Fibroblast of skin of left biceps (primary cell): ENCODE results near the gene PACC1.

Source experiments
- DNase-seq, 2 experiments: peaks; one replicate each; pipeline ENCODE4 v3.0.0-alpha.2; 2013; ENCODE audit warnings: low read depth in 2 of 2

PACC1 gene

DNA sequence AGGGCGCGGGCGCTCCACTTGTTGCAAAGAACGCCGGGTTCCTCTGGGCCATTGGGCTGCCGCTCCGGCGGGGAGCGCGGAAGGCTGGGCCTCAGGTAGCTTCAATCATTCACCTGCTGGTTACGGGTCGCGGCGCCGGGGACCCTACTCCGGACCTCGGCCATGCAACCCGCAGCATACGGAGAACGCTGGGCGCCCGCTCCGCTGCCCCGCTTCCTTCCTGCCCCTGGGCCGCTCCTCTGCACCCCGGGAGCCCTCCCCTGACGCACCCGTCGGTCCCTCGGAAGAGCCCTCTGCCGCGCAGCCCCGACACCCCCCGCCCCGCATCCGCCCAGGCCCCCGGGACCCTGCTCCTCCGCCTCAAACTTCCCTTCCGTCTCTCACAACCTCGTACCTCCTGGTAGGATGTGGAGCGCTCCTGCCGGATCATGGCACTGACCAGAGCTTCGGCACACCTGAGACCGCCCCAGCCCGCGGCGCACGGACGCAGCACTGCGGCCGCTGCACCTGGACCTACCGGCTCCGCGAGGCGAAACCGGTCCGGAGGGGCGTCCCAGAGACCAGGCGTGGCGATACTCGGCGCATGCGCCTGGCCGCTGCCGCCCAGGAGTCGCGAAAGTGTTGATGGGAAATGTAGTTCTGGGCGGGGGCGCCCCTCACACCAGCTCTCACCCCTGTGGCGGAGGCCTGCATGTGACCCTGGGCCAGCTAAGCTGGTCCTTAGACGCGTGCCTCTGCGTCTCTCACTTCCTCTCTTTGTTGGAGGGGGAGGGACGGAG, at the start of gene PACC1:
PACC1 (minus strand) TSS at position 559 of the 779 bp plus-strand sequence; CDS start at position 430, 129 bp downstream.
- peak; percentile 45 to 59 for DNase-seq

GRCh38 chr1:212463565-212464285, 49.0 kb upstream of the PACC1 start:
- DNase-seq = no peak

- no peak for DNase-seq
Observed at GRCh38 chr1:212461916-212462660, 47.4 kb upstream of the PACC1 start.

DNA sequence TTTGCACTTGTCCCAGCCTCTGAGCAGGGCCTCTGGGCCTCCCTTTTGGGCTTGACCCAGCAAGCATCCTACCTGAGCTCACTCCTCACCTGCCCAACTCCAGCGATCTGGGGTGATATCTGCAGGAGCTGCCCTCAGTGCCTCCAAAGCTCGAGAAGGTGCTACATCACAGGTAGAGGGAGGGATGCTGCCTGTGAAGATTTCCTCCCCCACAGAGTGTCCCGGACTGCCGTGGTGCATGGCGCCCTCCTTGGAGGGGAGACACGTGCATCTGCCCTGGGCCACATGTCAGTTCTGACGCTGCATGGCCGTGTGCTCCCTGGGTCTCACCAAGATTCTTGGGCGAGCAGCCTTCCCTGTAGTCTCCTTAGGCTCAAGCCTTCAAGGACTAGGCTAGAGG, 45.7 kb upstream of the PACC1 start:
- DNase-seq = no peak

DNA sequence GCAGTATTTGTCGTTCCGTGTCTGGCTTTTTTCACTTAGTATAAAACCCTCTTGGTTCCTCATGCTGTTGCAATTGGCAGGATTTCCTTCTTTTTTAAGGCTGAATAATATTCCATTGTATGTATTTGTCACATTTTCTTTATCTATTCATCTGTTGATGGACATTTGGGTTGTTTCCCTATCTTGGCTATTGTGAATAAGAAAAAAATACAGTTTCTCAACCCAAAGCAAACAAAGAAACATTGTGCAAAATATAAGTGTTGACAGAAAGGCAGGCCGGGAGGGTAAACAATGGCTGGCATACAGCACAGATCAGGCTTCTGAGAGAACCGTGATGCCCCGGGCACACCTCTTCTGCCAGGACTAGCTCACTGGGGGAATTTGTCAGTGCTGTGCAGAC, 45.0 kb upstream of the PACC1 start:
- no peak for DNase-seq

- DNase-seq = no peak
Observed at GRCh38 chr1:212458817-212459216, 44.1 kb upstream of the PACC1 start.

- DNase-seq = no peak
Observed at GRCh38 chr1:212457740-212458338, 43.2 kb upstream of the PACC1 start.

DNA sequence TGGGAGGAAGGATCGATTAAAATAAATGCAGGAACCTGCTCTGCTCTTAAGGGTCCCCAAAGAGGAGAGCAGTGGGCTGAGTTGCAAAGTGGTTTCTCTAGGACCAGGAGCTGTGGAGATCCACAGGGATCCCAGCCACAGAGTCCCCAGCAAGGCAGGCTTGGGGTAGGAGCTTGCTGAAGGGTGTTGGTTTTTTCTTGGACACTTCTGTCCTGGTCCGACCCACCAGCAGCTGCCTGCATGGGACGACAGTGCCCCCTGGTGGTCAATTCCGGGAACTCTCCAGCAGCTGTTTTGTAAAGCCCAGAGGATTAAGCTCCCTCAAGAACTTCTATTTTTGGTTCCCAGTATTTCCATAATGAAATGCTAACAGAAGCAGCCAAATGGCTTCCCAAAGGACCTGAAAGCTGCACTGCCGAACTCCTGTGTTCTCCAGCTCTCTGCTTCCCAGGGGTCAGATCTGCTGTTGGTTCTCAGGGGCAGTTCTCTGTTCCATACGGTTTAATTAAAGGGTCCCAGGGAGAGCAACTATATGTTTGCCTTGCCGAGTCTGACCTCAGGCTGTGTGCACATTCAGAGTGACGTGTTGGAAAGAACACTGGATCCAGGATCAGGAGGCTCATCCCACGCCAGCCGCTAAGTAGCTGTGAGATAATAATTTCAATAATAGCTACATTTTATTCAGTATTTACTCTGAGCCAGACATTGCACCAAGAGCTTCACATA, 41.3 kb upstream of the PACC1 start:
- DNase-seq = peak; percentile 28 to 33

- no peak for DNase-seq
Observed at GRCh38 chr1:212455401-212455800, 40.7 kb upstream of the PACC1 start.

DNA sequence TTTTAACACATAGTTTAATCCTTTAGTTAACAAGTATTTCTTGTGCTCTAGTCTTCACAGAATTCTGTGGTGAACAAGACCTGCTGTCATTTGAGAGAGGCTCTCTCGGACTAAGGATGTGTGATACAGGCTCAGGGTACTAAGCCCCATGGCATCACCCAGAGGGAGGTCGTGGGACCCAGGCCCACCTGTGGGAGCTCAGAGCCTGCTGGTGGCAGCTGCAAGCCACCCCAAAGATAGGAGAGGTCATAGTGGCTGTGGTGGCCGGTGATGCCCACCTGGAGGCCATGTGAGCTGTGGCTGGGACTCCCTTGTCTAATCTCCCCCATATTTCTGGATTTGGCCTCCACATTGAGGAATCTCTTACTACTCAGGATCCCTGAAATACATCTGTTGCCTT, 40.1 kb upstream of the PACC1 start:
- no peak for DNase-seq

- no peak for DNase-seq
Observed at GRCh38 chr1:212453156-212453857, 38.6 kb upstream of the PACC1 start.

DNA sequence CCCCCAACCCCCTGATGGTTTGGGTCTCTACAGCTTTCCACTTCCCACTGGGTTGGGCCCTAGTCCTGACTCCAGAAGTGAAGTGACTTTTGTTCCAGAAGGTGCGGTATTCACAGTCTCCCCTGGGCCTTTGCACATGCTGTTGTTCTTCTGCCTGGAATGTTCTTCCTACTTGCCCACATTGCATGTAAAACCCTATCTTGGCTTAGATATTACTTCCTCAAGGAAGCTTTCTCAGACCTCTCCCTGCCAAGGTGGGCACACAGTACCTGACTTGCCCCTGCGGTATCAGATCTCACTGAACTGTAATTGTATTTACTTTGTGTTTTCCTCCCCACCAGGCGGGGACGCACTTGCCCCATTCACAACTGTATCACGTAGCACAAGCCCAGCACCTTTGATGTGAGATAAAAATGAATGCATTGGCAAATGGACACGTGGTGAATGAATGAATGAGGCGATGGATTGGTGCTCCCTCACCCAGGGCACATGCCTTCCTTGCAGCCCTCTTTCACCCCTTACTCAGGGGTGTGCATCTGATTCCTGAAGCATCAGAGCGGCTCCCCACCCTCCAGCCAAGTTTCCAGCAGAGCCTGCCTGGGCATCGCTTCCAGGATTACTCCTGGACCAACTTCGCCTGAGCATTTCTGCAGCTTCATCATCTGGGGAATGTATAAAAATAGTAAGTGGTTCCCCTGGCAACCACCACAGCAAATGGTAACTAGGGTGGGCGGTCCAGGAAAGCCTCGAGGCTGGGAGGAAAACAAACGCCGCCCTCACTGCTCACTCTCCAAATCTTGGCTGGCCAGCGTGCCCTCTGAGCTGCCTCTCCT, 37.9 kb upstream of the PACC1 start:
- no peak for DNase-seq

DNA sequence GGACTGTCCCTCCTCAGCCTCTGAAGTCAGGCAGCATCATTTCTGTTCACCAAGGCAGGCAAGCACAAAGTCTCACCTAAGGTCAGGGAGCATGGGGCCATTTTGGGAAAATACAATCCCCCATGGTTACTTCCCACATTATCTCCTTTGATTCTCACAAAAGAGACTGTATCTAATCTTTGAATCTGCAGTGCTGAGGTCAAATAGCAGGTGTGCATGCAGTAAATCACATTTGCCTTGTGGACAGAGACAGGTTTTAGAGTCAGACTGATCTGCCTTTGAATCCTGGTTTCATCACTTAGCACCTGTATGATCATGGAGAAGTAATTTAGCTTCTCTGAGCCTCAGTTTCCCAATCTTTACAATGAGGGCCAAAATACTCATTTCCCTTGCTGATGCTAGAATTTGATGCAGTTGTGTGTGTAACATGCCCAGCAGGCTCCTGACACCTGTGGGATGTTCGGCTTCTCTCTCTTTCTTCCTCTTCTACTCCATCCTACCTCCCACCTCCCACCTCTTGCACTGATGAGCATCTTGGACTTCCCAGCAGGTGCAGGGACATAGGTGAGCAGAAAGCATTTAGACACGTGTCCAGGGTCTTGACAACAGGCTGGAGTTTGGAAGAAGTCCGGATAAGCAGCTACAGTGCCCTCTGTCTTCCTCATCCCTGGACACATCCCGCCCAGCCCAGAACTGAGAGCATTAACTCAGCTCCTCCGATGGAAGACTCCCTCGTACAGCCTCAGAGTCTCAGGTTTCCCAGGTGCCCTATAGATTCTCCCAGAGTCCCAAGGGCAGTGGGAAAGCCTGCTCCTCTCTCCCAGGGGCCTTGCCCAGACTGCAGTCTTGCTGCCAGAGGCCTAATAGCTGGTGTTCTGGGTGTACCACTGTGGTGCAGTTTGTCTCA, 37.0 kb upstream of the PACC1 start:
- no peak for DNase-seq

DNA sequence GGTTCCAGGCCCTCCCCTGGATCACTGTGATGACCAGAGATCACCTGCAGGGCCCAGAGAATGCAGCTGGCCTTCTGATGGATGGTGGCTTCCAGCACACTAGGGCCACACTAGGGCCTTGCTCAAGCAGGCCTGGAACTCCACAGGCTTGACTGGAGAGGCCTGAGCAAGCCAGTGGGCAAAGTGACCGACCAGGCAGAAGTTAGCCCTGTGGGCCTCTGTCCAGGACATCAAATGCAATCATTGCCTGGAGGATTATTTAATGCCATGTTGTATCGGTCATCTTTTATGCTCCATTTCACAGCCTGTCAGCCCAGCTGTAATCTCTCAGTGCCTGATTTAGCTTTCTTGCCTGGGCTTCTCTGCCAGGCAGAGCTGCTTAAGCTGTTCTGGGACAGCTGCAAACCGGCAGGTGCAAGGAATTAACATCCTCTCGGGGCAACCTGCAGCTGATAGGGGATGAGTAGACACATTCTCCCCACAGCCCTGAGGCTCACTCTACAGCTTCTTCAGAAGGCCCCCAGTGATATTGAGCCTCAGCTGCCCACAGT, 35.7 kb upstream of the PACC1 start:
- no peak for DNase-seq

- DNase-seq = no peak
Observed at GRCh38 chr1:212447478-212447877, 32.8 kb upstream of the PACC1 start.

- DNase-seq = no peak
Observed at GRCh38 chr1:212446333-212446732, 31.6 kb upstream of the PACC1 start.

DNA sequence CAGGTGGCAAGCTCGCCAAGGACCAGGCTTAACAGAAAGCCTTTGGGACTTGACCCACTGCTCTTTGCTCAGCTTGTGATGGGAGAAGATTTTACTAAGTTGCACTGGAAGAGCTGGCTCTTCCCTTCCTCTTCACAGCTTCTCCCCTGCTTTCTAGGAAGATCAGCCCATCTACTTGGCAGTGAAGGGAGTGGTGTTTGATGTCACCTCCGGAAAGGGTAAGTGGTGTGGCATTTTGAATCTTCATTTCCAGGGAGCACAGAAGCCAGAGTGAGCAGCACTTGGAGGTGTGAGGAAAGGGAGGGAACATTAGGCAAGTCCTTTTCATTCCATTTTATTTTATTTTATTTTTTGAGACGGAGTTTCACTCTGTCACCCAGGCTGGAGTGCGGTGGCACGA, 27.7 kb upstream of the PACC1 start:
- no peak for DNase-seq

- DNase-seq = no peak
Observed at GRCh38 chr1:212440419-212440818, 25.7 kb upstream of the PACC1 start.

- no peak for DNase-seq
Observed at GRCh38 chr1:212438831-212439237, 24.1 kb upstream of the PACC1 start.
